ENCODE measurements around the gene EPHA6. TPM values are rescaled to one million over a fixed set of nuclear protein-coding genes. Genes with fewer than 3 reads are reported as not detected.
"Not testable (repeated sequence)": the region's sequence is repeated elsewhere in the genome, so short reads cannot be mapped to it uniquely, and the experiment has no call there.

EPHA6 gene
- total RNA-seq, 2 donors from 2014 or later: 0.22 to 3.0 TPM

GRCh38 chr3:97504463-97504862, 690.1 kb downstream of the EPHA6 start:
- DNase-seq: no peak
- intact Hi-C loops (cut with DNase I): no loop called here
- no peaks in the 10 kb centered on the region for H3K27me3 ChIP-seq

GRCh38 chr3:97510795-97511194, 696.4 kb downstream of the EPHA6 start:
- Histone ChIP-seq H3K36me3 (no peaks in the 10 kb centered on the region), H3K27me3 (no peaks in the 10 kb centered on the region), H3K27ac (no peak overlapping the region), H3K9me3 (no peaks in the 10 kb centered on the region), H3K9ac (ENCODE audit: low read depth in 2 of 2, low read length in 2 of 2) (no peak overlapping the region), H3K4me1 (no peaks in the 10 kb centered on the region), H3K4me3 (no peak overlapping the region)
- intact Hi-C loops (cut with DNase I): no loop called here
- DNase-seq: peak; percentile 52
- TF ChIP-seq CTCF (IDR thresholded peaks at IDR 0.05): no peak

More at GRCh38 chr3:97504463-97504862, 690.1 kb downstream of the EPHA6 start:
- Histone ChIP-seq H3K4me3 (no peak overlapping the region), H3K36me3 (no peaks in the 10 kb centered on the region), H3K4me1 (no peaks in the 10 kb centered on the region), H3K9ac (ENCODE audit: low read depth in 2 of 2, low read length in 2 of 2) (no peak overlapping the region), H3K9me3 (no peaks in the 10 kb centered on the region), H3K27ac (no peak overlapping the region)
- no peak for TF ChIP-seq CTCF (IDR thresholded peaks at IDR 0.05)

GRCh38 chr3:97515076-97515475, 700.7 kb downstream of the EPHA6 start:
- no peaks in the 10 kb centered on the region for H3K27me3 ChIP-seq
- no peak overlapping the region for H3K4me3 ChIP-seq
- peak overlapping the region; percentile 5 for H3K27ac ChIP-seq
- H3K4me1 ChIP-seq: no peaks in the 10 kb centered on the region
- H3K36me3 ChIP-seq: no peaks in the 10 kb centered on the region
- no peak for TF ChIP-seq CTCF (IDR thresholded peaks at IDR 0.05)
- DNase-seq: peak; percentile 65
- H3K9ac ChIP-seq (ENCODE audit: low read depth in 2 of 2, low read length in 2 of 2): no peak overlapping the region
- no peaks in the 10 kb centered on the region for H3K9me3 ChIP-seq
- intact Hi-C loops (cut with DNase I): no loop called here

GRCh38 chr3:97530691-97531090, 716.3 kb downstream of the EPHA6 start:
- Histone ChIP-seq H3K4me1 (no peaks in the 10 kb centered on the region), H3K9me3 (no peaks in the 10 kb centered on the region), H3K9ac (ENCODE audit: low read depth in 2 of 2, low read length in 2 of 2) (no peak overlapping the region), H3K27ac (no peak overlapping the region), H3K36me3 (no peaks in the 10 kb centered on the region), H3K4me3 (no peak overlapping the region), H3K27me3 (no peaks in the 10 kb centered on the region)
- DNase-seq: no peak
- intact Hi-C loops (cut with DNase I): no loop called here
- no peak for TF ChIP-seq CTCF (IDR thresholded peaks at IDR 0.05)

- H3K9ac ChIP-seq (ENCODE audit: low read depth in 2 of 2, low read length in 2 of 2); DNase-seq; H3K9me3 ChIP-seq; intact Hi-C loops (cut with DNase I); H3K27me3 ChIP-seq; H3K4me3 ChIP-seq; H3K36me3 ChIP-seq; H3K4me1 ChIP-seq; H3K27ac ChIP-seq: not testable (repeated sequence)
These were observed 733.2 kb downstream of the EPHA6 start for GRCh38 chr3:97547573-97547972.

- no peak for DNase-seq
- Histone ChIP-seq H3K9ac (ENCODE audit: low read depth in 2 of 2, low read length in 2 of 2) (no peak overlapping the region), H3K36me3 (no peaks in the 10 kb centered on the region), H3K27me3 (no peaks in the 10 kb centered on the region), H3K27ac (no peak overlapping the region), H3K9me3 (no peaks in the 10 kb centered on the region), H3K4me3 (no peak overlapping the region), H3K4me1 (no peaks in the 10 kb centered on the region)
- TF ChIP-seq CTCF (IDR thresholded peaks at IDR 0.05): no peak
- intact Hi-C loops (cut with DNase I): no loop called here
These were observed 736.0 kb downstream of the EPHA6 start for GRCh38 chr3:97550408-97550807.

All from colonic mucosa (tissue), 4 donors.